ENCODE results near the gene SUGP2.

The SUGP2 gene

DNA sequence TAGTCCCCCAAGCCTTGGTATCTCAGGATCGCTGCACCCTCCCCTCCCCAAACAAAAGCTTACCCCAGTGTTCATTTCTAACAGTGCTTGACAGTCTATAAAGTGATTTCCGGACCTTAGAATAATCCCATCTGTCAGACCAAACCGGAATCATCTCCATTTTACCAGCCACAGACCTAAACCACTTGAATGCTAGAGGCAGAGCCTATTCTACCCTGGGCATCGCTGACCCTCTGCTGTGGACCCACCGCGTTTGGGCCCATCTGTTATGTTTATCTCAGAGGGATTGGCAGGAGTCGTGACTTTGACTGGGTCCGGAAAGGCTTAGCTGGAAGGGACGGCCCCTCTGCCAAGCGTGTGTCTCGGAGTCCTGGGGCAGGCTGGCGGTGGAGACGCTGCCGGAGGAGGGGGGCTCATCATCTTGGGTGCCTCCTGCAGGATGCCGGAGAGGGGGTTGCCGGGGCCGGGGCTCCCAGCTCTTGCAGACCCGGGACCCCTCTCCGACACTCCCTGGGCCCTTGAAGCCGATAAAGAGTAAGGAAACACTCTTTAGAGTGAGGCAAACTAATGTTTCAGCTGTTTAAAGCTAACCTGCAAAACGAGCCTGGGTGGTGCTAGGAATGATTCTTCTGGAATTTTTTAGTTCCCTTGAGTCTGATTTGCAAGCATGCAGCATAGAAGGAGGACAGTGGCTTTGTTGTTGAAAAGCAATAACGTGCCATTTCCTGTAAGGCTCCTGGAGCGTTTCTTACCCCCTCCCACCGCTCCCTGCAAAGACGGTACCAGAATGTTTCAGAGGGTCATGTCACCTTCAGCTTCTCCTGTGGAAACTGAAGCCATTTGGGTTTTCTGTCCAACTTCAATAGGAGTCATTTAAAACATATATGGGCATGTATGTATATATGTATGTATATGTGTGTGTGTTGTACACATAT is 31.8 kb upstream of the SUGP2 start:
- ChIA-PET POLR2A (no interaction called here), CTCF (interaction anchor here (0.7 to 1.6 kb wide), 3 partner anchors 11 to 109 kb away, joined by 3 to 4 read pairs (median 3); no protein-coding TSS in a partner anchor)
- H3K4me3 ChIP-seq (ENCODE audit: low read depth, low read length) = peak overlapping the region; percentile 74
- no peak for DNase-seq (ENCODE audit: low read depth, low spot score)
- TF ChIP-seq, protein P1, sequence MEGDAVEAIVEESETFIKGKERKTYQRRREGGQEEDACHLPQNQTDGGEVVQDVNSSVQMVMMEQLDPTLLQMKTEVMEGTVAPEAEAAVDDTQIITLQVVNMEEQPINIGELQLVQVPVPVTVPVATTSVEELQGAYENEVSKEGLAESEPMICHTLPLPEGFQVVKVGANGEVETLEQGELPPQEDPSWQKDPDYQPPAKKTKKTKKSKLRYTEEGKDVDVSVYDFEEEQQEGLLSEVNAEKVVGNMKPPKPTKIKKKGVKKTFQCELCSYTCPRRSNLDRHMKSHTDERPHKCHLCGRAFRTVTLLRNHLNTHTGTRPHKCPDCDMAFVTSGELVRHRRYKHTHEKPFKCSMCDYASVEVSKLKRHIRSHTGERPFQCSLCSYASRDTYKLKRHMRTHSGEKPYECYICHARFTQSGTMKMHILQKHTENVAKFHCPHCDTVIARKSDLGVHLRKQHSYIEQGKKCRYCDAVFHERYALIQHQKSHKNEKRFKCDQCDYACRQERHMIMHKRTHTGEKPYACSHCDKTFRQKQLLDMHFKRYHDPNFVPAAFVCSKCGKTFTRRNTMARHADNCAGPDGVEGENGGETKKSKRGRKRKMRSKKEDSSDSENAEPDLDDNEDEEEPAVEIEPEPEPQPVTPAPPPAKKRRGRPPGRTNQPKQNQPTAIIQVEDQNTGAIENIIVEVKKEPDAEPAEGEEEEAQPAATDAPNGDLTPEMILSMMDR (IDR thresholded peaks at IDR 0.05; ENCODE audit: insufficient read depth, low read length, missing control alignments) = no peak

DNA sequence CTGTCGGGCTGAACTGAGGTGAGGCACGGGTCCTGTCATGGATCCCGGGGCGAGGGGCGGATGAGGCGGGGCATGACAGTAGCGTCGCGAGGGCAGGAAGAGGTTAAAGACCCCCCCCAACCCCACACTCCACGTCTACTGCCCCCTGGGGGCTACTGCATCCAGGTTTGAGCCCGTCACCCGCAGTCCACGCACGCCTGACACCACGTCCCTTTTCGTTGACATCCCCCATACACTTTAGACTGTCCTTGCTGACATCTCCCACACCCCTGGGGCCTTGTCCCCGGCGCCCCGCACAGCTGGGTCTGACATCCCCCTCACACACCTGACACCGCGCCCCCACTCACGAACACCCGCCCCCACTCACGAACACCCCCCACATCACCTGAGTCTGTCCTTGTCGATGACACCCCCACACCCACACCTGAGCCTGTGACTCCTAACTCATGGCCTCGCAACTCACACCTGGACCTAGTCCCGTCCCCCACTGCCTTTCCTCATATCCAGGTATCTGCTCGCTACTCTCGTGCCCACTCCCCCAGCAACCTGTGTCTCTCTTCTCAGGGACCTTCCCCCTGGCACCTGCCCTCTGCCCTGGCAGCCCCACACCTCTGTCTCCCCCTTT is 30.9 kb upstream of the SUGP2 start:
- POLR2A ChIA-PET = no interaction called here
- H3K4me3 ChIP-seq (ENCODE audit: low read depth, low read length) = peak overlapping the region; percentile 74
- no peak for DNase-seq (ENCODE audit: low read depth, low spot score)
- CTCF ChIA-PET = interaction anchor here (0.7 to 0.8 kb wide), 2 partner anchors 10 to 66 kb away, joined by 3 read pairs; no protein-coding TSS in a partner anchor
- TF ChIP-seq, protein P1 (IDR thresholded peaks at IDR 0.05; ENCODE audit: insufficient read depth, low read length, missing control alignments) = peak; percentile 43

DNA sequence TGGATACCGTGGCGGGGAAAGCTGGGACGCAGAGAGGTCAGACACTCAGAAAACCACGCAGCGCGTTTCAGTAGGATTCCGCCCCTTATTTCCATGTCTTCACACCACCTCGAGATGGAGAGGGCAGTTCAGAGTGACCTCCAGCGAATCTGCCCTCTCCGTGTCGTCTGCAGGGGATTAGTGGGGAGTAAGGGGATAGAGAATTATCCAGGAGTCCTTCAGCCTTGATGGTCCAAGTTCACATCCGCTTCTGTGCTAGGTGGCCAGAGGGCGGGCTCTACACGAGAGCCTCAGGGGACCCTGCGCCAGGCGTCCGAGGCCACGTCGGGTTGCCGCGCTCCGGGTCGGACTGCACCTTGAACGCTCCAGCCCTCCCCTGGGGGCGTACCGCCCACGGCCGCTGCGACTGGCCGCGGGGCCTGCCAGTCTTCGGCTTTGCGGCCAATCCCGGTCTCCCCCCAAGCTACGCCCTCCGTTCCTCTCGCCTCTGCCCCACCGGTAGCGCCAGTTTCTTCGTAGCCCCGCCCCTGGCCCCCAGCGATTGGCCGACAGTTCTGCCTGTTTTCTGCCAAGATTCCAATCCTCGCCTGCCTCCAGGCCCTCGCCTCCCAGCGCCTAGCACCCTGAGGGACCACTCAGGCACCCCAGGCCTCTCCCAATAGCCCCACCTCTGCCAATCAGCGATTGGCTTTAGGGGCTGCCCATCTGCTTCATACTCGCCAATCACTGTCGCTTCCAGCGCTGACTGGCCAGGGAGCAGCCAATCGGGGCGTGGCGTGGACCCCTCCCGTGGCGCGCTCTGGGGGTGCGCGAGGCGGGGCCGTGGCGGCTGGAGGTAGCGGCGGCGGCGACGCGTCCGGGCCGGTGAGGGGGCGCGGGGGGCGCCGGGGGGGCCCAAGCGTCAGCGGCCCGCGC is 30.1 kb upstream of the SUGP2 start, which contains the start of gene SLC25A42:
Gene SLC25A42 (plus strand): TSS at position 812 of the 915 bp plus-strand sequence. CDS start 32,131 bp downstream, outside the sequence.
- CTCF ChIA-PET = interaction anchor here (0.7 to 1.4 kb wide), 3 partner anchors 9 to 111 kb away, joined by 3 to 7 read pairs (median 6); no protein-coding TSS in a partner anchor
- peak; percentile 98 for DNase-seq (ENCODE audit: low read depth, low spot score)
- TF ChIP-seq, protein P1 (IDR thresholded peaks at IDR 0.05; ENCODE audit: insufficient read depth, low read length, missing control alignments) = no peak
- POLR2A ChIA-PET = no interaction called here
- H3K4me3 ChIP-seq (ENCODE audit: low read depth, low read length) = peak within 1 kb of the TSS; percentile 74

DNA sequence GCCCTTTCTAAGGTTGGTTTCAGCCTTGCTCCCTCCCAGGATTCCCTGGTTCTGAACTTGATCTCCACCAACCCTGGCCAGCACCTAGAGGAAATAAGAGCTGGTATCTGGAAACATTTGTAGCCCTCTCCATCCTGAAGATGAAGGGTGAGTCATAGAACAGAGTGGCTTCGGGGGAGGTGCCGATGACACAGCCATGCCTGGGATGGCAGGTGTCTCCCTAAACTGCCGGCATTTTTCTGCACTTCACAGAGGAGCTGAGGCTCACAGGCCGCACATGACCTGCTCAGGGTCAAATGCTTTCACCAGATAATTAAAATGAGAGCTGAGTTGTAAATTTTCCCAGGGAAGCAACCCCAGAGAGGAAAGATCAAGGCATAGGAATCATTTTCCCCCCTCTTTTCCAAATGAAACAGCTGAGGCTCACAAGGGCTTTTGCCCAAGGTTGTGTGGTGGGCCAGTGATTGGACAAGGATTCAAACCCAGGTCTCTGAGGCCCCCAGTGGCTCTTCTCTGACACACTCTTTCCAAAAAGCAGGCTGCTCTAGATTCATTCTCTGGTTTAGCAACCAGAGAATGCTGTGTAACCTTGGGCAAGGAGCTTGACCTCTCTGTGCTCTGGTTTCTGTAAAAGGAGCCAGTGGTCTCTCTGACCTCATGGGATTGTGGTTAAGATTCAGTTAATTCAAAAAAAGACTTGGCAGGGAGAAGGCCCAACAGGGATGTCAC is 29.3 kb upstream of the SUGP2 start:
- TF ChIP-seq, protein P1 (IDR thresholded peaks at IDR 0.05; ENCODE audit: insufficient read depth, low read length, missing control alignments) = no peak
- POLR2A ChIA-PET = no interaction called here
- CTCF ChIA-PET = interaction anchor here (0.7 to 2.6 kb wide), 5 partner anchors 9 to 428 kb away, joined by 3 to 10 read pairs (median 6); no protein-coding TSS in a partner anchor
- no peak for DNase-seq (ENCODE audit: low read depth, low spot score)
- H3K4me3 ChIP-seq (ENCODE audit: low read depth, low read length) = peak overlapping the region; percentile 62; the same call in 1 of the 2 replicates

DNA sequence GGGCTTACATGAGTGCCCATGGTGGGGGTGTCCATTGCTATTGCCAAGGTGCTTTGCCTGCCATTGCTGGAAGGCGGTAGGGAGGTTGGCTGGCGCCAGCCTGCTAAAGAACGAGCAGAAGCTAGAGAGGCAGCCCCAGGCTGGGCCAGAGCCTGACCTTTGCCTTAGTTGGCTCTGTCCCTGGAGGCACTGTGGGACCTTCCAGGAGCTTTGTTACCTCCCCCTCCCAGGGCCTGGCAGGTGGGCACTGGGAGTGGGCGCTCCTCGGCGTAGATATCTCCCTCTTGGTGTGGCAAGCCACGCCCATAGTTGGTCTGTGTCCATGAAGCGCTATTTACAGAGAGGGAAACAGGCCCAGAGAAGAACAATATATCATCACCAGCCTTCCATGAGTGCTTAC is 28.2 kb upstream of the SUGP2 start:
- ChIA-PET CTCF (interaction anchor here (1.1 to 2.6 kb wide), 3 partner anchors 9 to 429 kb away, joined by 3 to 10 read pairs (median 6); no protein-coding TSS in a partner anchor), POLR2A (no interaction called here)
- no peak for DNase-seq (ENCODE audit: low read depth, low spot score)
- H3K4me3 ChIP-seq (ENCODE audit: low read depth, low read length) = no peak overlapping the region
- TF ChIP-seq, protein P1 (IDR thresholded peaks at IDR 0.05; ENCODE audit: insufficient read depth, low read length, missing control alignments) = no peak

Data from AG04449 (cell line).